Cardiac fibroblast (primary cell): ENCODE data around the gene ANKRD37.

ENCODE experiments used
- DNase-seq, 2 donors: peaks; one replicate each; pipeline versions ENCODE4 v3.0.0 to v3.0.0-alpha.2; 2010; ENCODE audit warnings: low read depth in 2 of 2
- H3K4me3 ChIP-seq, 2 donors: replicated peaks in 1 of 2; 1 replicate in 1 of 2; 2 replicates in 1 of 2; pipeline ENCODE4 v1.5.1; 2011; ENCODE audit warnings: low read depth in 2 of 2, low read length in 2 of 2, mild to moderate bottlenecking in 2 of 2, moderate library complexity in 1 of 2
- TF ChIP-seq, protein P1 (sequence below): IDR thresholded peaks from one replicate; pipeline ENCODE4 v1.5.1; 2011; ENCODE audit warnings: low read depth, mild to moderate bottlenecking, low read length, inconsistent platforms

Gene ANKRD37

DNA sequence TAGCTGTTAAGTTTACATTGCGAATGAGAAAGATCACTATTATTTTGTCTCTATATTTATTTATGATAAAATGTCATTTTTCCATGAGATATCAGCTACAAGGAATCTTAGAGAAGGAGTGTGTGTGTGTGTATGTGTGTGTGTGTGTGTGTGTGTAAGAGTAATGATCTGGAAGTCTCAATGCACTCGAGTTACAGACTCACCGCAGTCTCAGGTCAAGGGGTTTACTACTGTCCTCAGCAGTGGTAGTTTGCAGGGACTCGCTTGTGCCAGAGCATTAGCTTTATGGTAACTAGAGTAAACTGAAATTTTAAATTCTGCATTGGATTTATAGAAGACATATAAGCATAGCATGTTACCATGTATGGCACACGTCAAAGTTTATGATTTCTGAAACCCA lies 31.8 kb upstream of the ANKRD37 start:
- DNase-seq, result no peak
- TF ChIP-seq, protein P1, sequence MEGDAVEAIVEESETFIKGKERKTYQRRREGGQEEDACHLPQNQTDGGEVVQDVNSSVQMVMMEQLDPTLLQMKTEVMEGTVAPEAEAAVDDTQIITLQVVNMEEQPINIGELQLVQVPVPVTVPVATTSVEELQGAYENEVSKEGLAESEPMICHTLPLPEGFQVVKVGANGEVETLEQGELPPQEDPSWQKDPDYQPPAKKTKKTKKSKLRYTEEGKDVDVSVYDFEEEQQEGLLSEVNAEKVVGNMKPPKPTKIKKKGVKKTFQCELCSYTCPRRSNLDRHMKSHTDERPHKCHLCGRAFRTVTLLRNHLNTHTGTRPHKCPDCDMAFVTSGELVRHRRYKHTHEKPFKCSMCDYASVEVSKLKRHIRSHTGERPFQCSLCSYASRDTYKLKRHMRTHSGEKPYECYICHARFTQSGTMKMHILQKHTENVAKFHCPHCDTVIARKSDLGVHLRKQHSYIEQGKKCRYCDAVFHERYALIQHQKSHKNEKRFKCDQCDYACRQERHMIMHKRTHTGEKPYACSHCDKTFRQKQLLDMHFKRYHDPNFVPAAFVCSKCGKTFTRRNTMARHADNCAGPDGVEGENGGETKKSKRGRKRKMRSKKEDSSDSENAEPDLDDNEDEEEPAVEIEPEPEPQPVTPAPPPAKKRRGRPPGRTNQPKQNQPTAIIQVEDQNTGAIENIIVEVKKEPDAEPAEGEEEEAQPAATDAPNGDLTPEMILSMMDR, result no peak
- no peak overlapping the region for H3K4me3 ChIP-seq

DNA sequence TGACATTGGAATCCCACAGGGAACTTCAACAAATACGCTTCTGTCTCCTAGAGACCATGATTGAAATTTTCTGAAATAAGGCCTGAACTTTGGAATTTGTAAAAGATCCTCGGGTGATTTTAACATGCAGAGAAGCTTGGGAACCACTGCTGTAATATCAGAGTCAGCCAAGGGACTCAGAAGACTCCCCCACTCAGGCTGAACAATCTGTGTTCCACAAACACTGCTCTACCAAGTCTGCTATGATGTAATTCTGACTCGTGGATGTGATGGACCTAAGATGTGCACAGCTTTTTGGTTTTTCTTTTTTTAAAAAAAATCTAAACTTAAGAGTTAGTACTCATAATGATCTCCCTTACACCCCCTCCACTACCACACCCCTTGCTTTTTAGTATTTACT lies 26.9 kb upstream of the ANKRD37 start:
- H3K4me3 ChIP-seq, result no peak overlapping the region
- DNase-seq, result no peak
- TF ChIP-seq, protein P1, result no peak

DNA sequence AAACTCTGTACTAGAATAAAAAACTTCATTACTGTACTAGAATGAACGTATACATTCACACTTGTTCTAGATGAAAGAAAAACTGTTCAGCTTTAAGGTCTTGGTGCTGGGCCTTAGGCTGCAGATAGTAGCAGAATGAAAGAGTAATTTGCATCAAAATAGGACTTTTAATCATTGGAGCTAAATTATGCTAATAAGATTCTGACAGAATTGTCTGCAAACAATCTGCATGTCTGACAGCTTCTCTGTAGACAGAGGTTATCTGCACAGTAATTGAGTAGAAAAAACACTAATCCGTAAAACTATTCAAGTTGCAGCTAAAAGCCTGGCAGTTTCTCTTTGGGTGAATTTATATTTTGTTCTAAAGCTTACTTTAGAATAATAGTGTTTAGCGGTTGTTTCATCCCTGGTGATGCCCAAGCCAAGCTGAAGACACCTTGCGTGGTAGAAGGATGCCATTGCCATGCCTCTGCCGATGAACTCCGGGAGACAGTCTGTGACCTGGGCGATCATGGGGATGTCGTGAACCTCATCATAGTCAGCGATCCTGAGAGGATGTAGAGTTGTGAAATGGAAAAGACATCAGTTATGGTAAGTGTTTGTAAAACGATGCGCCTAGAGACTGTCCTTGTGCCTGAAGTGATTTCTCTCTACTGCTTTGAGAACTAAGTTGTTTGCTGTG lies 26.2 kb upstream of the ANKRD37 start:
- no peak overlapping the region for H3K4me3 ChIP-seq
- TF ChIP-seq, protein P1, result no peak
- DNase-seq, result no peak

DNA sequence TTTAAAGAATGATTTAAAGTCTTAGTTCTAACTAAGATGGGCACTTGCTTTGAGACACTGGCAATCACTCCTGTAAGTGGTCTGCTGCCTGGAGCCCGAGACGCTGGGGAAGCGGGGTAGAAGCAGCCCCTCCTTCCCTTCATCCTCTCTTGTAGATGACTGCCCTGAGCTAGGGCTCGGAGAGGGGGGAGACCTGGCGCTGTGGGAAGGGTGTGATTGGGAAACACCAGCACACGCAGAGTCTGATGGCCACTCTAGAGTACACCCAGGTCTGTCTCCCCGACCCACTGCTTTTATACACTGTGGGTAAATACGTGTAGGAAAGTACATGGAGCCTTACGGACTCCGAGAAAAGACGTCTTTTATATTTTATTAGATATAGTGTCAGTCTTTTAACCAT lies 24.9 kb upstream of the ANKRD37 start:
- DNase-seq, result no peak
- TF ChIP-seq, protein P1, result no peak
- H3K4me3 ChIP-seq, result no peak overlapping the region

DNA sequence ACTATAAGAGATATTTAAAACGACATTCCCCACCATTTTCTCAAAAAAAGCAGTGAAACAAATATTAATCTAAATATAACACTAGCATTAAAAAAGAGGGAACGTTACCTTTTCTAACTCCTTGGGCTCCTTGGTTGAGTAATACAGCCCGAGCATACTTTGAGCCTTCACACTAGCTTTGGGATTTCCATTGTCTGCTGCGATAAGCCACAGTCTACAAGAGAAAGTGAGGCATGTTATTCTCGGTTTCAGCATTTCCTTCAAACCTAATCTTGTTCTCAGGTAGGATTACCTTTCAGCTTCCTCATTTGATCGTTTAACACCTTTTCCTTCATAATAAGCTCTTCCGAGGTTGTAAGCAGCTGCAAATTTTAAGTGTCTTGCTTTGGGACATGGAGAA lies 22.6 kb upstream of the ANKRD37 start:
- TF ChIP-seq, protein P1, result no peak
- DNase-seq, result no peak
- H3K4me3 ChIP-seq, result no peak overlapping the region

DNA sequence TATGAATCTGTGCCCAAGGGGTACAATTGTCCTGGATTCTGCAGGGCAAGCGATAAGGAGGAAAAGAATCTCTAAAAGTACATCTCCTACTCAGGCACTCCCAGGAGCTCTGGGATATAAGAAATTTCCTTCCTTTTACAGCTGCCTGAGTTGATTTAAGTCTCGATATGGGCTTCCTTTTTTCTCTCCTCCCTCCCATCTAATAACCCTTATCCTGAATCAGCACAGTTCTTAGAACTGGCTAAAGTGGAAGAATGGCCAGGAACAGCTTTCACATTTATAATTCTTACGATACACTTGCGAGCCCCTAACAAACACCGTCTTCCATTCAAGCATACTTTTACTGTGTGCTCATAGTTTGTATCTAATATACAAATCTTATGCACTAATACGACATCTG lies 22.1 kb upstream of the ANKRD37 start:
- no peak for DNase-seq
- TF ChIP-seq, protein P1, result no peak
- no peak overlapping the region for H3K4me3 ChIP-seq

DNA sequence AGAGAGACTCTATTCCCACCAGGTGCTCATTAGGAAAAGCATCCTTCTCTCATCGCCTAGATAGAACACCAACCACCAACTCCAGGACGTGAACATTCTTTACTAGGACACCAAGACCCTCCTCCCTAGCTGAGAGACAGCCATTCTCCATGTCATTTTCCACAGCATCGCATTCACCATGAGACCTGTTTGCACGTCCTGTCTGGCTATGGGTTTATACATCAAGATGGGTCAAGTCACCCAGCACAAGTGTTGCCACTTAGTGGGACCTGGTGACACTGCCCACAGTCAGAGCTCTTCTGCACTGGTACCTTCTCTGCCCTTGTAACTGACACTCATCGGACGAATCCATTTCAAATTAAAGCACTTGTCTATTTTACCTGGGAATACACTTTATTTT lies 18.4 kb upstream of the ANKRD37 start:
- no peak for DNase-seq
- TF ChIP-seq, protein P1, result no peak
- H3K4me3 ChIP-seq, result no peak overlapping the region
